ENCODE results near the gene BCAP29.

GRCh38 chr7:107652642-107653041 is 72.6 kb downstream of the BCAP29 start:
- TF ChIP-seq CTCF (IDR thresholded peaks at IDR 0.05; ENCODE audit: extremely low read depth in 1 of 2, insufficient read depth in 1 of 2, low read depth in 1 of 2, low read length in 2 of 2), result no peak
- TF ChIP-seq POLR2A (IDR thresholded peaks at IDR 0.05; ENCODE audit: low read depth, low read length), result no peak
- TF ChIP-seq EZH2 (IDR thresholded peaks at IDR 0.05; ENCODE audit: borderline replicate concordance, low read depth, low read length, severe bottlenecking), result no peak
- no peak for TF ChIP-seq JUN (IDR thresholded peaks at IDR 0.05; ENCODE audit: borderline replicate concordance, insufficient read depth, insufficient read length, low read depth)
- TF ChIP-seq POLR2AphosphoS5 (IDR thresholded peaks at IDR 0.05; ENCODE audit: insufficient read depth, low read depth, low read length), result no peak
- no peak for TF ChIP-seq MYC (IDR thresholded peaks at IDR 0.05; ENCODE audit: low read depth, low read length)
- TF ChIP-seq GATA2 (IDR thresholded peaks at IDR 0.05; ENCODE audit: insufficient read depth, insufficient read length, low read depth, low read length), result no peak
- TF ChIP-seq FOS (IDR thresholded peaks at IDR 0.05; ENCODE audit: borderline replicate concordance, insufficient read depth, low read length), result no peak
- TF ChIP-seq MAX (IDR thresholded peaks at IDR 0.05; ENCODE audit: insufficient read depth, insufficient read length), result no peak

Data from endothelial cell of umbilical vein (primary cell).